Frontal cortex (tissue), 4 donors: ENCODE data around the gene NDFIP1. TPM values are rescaled to one million over a fixed set of nuclear protein-coding genes. Genes with fewer than 3 reads are reported as not detected.
A peak's percentile ranks its signal among the peaks of the same experiment; 100 is the strongest.

Source experiments
- DNase-seq, 2 donors: peaks; one replicate each; pipeline ENCODE4 v3.0.0; 2012; ENCODE audit warnings: low spot score in 2 of 2
- FAIRE-seq: peaks from 2 replicates; lab custom pipeline; 2012; peaks lifted over from hg19 to GRCh38; lab: Jason Lieb, UNC
- total RNA-seq: library from RNA; depleted of rRNA; stranded (reverse); fragments of >200 nt; gene quantifications from one replicate; pipeline ENCODE4 v1.2.3, GENCODE V29; 2014
- donor health status: control.
- donor health status: control.
- donor health status: control.

NDFIP1 gene
- total RNA-seq, 1 donor from 2014 or later, result 115 TPM

DNA sequence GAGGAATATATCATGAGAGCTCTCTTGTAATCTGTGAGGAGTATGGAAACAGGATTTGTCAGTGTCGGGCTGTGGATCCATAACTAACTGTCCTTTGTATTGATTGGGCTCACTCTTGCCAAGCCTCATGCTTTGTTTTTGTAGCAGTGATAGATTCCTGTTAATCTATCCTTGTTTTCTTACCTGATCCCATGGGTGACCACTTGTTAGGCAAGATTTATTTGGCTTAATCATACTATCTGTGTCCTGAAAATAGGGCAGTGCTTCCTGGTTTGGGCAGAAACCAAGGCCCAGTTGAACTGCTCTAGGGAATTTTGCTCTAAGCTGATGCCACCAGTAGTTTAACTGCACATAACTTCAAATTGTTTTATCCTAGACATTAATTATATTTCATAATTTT is 6.1 kb downstream of the NDFIP1 start:
- no peak for FAIRE-seq
- DNase-seq, result no peak

DNA sequence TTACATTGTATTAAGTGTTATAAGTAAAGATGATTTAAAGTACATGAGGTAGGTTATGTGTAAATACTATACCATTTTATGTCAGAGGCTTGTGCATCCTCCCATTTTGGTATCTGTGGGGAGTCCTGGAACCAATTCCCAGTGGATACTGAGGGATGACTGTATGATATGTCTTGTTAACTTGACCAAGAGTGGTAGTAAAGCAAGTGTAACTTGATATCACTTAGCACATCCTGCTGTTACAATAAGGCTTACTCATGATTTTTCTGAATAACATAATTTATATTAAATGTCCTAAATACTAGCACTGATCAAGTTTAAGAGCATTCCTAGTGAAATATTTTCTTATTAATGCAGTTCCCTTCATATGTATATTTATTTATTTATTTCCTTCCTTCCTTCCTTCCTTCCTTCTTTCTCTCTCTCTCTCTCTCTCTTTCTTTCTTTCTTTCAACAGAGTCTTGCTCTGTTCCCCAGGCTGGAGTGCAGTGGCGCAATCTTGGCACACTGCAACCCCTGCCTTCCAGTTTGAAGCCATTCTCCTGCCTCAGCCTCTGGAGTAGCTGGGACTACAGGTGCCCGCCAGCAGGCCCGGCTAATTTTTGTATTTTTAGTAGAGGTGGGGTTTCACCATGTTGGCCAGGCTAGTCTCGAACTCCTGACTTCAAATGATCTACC is 7.5 kb downstream of the NDFIP1 start:
- FAIRE-seq, result no peak
- DNase-seq, result no peak

DNA sequence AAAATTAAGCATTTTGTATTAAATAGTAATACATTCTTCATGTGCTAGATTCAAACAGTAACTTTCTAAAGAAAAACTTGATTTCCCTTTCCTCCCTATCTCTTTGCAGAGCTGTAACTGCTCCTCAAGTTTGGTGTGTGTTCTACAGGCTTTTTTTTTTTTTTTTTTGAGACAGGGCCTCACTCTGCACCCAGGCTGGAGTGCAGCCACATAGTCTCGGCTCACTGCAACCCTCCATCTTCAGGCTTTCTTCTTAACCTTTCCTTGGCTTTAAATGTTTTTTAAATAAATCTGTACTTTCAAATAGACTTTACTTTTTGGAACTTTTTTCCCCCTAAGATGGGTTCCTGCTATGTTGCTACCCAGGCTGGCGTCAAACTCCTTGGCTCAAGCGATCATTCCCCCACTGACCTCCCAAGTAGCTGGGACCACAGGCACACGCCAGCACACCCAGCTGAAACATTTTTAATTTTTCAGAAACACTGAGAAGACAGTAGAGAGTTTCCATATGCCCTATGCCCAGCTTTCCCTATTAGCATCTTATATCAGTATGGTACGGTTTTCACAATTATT is 9.1 kb downstream of the NDFIP1 start:
- DNase-seq (no peak), FAIRE-seq (no peak)

DNA sequence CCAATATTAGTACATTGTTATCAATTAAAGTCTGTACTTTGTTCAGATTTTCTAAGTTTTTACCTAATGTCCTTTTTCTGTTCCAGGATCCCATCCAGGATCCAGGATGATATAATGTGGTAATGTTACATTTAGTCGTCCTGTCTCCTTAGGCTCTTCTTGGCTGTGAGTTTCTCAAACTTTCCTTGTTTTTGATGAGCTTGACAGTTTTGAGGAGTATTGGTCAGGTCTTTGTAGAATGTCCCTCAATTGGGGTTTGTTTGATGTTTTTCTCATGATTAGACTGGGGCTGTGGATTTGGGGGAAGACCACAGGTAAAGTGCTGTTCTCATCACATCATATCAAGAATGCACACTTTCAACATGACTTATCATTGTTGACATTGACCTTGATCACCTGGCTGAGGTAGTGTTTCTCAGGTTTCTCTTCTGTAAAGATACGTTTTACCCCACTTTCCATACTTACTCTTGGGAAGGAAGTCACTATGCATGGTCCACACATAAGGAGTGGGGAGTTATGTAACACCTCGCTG is 9.6 kb downstream of the NDFIP1 start:
- FAIRE-seq (no peak), DNase-seq (no peak)

DNA sequence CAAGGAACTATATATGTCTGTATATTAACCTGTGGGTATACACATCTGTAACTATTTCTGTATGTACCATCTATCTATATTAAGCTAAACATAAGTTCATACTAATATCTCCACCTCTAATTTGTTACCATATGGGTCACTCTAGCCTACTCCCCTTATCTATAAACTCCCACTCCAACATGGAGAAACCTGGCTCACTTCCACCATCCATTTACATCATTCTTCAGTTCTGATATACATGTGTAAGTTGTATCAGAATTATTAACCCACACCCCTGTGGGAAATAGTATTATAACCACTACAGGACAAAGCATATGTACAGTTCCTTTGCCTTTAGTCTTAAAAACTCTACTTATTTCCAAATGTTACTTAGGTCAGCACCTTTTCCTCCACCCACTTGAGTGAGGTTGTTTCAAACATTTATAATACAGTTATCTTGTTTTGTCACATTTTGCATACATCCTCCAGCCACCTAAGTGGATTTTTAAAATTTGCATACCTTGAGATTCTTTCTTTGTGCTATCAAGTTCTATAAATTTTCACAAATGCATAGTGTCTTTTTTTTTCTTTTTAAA is 10.6 kb downstream of the NDFIP1 start:
- no peak for FAIRE-seq

DNA sequence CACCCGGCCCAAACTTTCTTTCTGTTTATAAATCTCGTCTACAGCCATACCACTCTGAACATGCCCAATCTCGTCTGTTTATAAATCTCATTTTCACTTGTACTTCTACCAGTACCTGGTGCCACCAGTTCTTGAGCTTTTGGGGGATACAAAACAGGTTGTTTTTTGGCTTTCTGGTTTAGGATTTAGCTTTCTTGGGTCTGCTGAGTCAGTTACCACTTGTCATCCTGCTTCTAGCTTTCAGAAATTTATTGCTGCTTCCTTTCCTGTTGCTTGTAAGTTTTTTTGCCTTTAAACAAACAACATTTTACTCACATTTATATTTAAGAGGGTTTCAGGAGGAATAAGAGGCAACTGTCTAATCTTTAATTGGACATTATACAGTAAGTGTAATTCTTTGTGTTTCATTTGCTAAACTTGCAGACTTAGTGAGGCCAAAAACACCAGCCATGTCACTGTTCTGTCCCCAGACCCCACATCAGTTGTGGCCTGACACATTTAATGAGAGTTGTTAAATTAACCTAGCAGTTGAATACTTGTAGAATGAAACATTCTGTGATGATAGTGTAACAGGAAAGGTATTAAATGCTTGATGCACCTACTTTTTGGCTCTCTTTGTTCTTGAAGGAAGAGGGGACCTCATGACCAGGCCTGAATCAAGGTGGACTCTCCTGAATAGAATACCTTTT is 11.8 kb downstream of the NDFIP1 start:
- FAIRE-seq (no peak), DNase-seq (no peak)

More for the DNA sequence above, 10.6 kb downstream of the NDFIP1 start:
- DNase-seq, result no peak

DNA sequence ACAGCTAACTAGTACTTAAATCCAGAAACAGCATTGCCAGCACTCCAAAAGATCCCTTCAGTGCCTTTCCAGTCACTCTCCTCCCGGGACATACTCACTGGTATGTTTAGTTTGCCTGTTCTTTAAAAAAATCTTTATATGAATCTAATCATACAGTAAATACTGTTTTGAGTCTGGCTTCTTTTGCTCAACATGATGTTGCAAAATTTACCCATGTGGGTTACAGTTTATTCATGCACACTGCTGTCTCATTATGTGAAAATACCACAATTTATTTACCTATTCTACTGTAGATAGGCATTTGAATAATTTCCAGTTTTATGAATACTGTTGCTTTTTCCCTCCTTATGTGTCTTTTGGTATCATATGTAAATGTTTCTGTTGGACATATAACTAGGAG is 13.5 kb downstream of the NDFIP1 start:
- FAIRE-seq (no peak), DNase-seq (no peak)

DNA sequence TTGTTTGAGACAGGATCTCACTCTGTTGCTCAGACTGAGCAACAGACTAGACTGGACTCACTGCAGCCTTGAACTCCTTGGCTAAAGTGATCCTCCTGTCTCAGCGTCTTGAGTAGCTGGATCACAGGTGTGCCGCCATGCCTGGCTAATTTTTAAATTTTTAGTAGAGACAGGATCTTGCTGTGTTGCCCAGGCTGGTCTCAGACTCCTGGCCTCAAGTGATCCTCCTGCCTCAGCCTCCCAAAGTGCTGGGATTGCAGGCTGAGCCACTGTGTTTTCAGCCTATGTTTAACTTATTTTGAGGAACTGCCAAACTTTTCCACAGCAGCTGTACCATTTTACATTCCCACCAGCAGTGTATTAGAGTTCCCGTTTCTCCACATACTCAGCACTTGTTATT is 16.8 kb downstream of the NDFIP1 start:
- DNase-seq, result no peak
- FAIRE-seq, result no peak

DNA sequence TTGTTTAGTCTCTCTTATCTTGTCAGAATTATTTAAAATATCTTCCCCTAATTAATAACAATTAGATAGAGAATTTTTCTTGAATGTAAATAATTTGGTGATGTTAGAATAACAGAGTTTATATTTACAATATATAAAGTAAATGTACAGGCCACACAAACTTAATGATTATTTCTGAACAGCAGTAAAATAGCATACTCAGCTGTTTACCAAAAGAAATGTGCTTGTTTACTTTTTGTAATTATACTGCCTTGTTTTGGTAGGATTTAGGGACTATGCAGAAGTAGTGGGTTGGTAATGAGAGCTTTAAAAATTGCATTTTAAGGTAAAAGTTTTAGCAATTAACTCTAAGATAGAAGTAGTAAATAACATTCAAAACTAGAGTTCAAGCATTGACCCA is 17.4 kb downstream of the NDFIP1 start:
- DNase-seq (no peak), FAIRE-seq (no peak)

DNA sequence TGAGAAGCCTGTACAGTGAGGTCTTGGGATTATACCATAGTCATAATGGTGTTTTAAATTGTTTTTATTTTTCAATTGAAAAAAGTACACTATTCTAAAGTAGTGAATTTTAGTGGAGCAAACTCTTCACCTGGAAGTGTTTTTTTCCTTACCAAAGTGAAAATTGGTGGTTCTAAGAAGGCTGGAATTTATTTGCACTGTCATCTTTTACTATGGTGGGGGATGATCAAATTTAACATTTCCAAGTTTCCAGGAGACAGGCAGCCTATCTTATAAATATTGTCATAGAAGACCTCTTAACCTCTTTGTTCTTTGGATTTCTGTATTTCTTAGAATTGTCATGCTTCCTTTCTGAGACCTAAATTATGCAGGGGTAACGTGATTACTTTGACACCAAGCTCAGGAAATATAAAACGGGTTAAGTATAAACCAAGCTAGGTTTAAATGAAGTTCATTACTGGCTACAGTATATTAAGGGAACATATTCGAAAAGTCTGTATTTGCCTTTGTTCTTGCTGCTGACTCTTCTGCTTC is 20.2 kb downstream of the NDFIP1 start:
- no peak for DNase-seq
- FAIRE-seq, result no peak

DNA sequence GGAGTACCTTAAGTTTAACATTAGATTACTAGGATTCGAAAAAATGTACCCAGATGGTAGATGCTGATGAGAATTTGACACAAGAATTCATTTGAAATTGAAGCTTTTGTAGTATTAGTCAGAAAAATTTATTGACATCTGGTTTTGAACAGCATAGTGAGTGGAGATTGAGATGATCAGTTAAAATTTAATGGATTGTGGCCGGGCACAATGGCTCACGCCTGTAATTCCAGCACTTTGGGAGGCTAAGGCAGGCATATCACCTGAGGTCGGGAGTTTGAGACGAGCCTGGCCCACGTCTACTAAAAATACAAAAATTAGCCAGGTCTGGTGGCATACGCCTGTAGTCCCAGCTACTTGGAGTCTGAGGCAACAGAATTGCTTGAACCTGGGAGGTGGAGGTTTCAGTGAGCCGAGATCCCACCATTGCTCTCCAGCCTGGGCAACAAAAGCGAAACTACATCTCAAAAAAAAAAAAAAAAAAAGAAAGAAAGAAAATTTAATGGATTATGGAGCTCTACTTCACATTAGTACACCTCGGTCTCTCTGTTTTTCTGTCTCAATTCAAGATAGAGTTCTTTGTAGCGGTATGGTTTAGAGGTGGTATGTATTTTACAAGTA is 21.0 kb downstream of the NDFIP1 start:
- DNase-seq (no peak), FAIRE-seq (no peak)

DNA sequence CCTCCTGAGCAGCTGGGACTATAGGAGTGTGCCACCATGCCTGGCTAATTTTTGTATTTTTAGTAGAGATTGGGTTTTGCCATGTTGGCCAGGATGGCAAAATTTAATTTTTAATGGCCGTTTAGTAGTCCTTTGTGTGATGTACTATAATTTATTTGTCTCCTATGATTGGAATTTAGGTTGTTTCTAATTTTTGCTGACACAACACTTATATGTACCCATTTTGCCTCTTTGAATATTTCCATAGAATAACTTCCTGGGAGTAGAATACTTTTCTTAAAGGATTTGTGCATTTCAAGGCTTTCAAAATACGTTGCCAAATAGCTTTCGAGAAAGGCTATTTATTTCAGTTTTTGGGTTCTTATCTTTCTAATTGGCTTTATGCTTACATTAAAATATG is 22.8 kb downstream of the NDFIP1 start:
- FAIRE-seq (no peak), DNase-seq (no peak)

DNA sequence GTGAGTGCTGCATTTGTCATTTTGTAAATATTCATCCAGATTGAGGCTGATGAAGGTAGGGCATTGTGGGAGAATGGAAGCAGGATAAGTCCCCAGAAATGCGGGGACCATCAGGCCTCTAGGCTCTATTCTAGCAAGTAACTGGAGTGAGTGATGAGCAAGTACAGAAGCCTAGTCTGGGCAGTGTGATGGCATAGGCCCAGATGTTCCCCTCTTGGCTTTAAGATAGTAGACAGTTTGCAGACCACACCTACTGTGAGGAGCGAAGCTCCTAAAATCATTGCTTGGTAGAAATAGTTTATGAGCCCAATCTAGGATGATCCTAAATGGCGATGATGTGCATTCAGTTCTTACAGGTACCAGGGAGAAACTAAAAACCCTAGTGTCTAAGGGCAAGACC is 24.3 kb downstream of the NDFIP1 start:
- no peak for DNase-seq
- FAIRE-seq, result no peak

DNA sequence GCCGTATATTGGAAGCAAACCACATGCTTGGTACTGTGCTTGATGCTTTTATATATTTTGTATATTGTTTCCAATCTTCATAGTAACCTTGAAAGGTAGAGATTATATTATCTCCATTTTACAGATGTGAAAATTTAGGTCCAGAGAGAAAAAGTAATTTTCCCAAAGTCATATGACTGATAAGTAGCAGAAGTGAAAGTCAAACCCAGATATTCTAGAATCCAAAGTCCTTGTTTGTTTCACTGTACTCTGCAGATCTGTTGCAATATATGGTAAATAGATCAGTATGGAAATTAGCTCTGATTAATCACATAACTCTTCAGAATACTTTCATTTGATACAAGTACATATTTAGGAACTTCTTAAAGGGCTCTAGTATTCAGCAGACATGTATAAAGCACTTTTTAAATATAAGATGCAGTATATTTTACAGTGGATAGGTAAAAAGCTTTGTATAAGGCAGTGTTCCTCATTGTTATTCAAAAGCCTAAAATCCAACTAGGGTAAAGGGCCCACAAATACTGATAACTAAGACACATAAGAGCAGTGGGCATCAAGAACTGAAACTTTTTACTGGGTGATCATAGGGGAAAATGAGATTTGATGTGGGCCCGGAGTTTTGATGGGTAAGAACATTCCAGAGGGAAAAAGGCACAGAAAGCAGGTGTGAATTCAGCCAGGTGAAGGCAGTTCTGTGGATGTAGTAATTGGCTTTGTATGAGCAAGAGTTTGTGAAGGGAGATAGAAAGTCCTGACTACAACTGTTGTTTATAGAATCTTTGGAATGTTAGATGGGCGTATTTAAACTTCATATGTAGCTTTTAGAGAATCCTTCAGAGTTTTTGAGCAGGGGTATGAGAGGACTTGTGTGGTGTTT is 25.0 kb downstream of the NDFIP1 start:
- FAIRE-seq (no peak), DNase-seq (no peak)

DNA sequence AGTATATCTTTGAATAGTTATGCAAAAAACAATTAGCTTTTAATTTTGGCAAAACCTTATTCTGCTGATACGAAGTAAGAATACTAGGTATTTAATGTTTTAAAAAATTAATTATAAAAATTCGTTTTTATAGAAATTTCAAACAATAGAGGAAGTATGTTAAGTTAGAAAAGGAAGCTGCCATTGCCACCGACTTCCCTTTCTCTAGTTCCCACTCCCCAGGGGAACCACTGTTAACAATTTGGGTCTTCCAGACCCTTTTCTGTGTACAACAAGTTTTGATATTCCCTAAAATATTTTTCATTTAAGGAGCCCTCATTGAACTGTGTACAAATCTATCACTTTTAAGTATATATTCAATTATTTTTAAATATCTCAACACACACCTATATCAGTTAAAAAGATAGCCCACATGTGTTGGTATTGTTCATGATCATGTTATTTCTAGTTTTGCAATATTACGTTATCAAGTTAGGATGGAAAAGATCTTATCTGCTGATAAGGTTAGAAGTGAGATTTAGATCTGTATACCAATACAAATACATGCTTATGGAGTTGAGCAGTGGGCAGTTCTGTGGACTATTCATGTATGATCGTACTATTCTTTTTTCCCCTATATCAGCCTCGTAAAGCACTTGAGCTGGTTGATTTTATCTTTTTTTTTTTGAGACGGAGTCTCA is 25.9 kb downstream of the NDFIP1 start:
- DNase-seq, result no peak
- FAIRE-seq, result no peak

DNA sequence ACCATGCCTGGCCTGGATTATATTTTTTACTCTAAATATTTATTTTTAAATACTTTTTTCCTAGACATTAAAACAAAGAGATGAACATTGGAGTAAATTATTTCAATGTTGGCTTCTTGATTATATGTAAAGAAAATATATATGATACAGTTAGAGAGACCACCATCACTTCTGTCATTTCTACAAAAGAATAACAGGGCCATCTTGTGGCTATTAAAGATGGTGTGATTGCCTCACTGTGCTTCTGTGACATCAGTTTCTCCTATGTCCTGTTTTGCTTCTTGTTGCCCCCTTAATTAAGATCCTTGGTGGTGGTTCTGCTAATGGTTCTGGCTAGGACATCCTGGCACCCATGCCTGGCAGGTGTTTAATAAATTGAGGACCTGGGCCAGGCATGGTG is 32.9 kb downstream of the NDFIP1 start:
- no peak for DNase-seq
- no peak for FAIRE-seq

DNA sequence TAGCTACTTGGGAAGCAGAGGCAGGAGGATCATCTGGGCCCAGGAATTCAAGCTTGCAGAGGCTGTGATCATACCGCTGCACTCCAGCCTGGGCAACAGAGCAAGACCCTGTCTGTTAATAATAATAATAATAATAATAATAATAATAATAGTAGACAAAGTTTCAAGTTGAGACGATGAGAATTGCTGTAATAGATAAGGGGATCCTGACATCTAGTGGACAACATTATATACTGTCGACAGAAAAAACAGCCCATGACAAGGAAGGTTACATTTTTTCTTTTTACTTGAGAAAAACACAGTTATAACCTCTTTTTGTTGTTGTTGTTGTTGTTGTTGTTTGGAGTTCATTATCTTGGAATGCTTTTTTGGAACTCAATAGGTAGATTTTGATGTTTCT is 35.3 kb downstream of the NDFIP1 start:
- FAIRE-seq, result peak; percentile 82

DNA sequence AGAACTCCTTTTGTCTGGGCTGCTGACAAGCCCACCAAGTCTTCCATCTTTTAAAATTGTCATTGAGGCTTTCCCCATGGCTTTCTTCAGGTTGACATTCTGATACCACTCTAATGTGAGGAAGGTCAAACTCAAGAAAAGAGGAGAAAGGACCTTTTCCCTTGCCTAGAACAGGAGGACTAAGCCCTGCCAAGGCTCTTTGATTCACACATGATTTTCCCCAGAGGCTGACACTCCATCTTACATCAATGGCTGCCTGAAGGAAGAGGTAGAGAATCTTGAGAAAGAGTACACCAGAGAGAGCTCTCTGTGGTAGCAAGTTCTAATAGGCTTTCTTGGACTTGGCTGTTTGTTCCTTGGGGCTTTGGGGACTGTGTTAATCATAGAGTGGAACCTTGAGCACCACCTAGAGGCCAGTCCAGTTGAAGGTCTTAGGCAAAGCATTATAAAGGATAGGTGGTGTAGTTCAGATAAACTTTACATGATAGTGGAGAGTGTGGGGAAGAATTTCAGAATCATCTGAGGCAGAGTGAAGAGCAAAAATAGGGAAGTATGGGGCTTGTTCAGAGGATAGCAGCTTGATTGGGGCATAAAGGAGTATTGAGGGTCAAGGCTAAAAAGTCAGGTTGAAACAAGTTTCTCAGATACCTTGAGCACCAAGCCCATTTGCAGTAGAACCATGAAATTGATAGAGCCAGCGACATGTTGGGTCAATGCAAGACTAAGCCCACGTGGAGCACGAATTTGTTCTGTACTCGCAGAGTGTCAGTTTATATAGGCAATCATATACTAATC is 36.7 kb downstream of the NDFIP1 start:
- peak; percentile 19 to 27 for DNase-seq
- FAIRE-seq, result no peak

More for the DNA sequence above, 35.3 kb downstream of the NDFIP1 start:
- peak in 1 of 2 donors; percentile 30 for DNase-seq
